ENCODE results near the gene ACSS1.

ACSS1 gene

GRCh38 chr20:25097498-25097897 is 39.6 kb upstream of the ACSS1 start:
- H2AFZ ChIP-seq (ENCODE audit: insufficient read depth, low read length, poor library complexity): no peak overlapping the region
- H4K8ac ChIP-seq (ENCODE audit: low read depth, low read length): no peak overlapping the region
- H3K4me1 ChIP-seq (ENCODE audit: control insufficient read depth in 1 of 2, insufficient read depth in 2 of 2, low read length in 2 of 2): no peaks in the 10 kb centered on the region
- H3K36me3 ChIP-seq (ENCODE audit: control insufficient read depth in 1 of 2, insufficient read depth in 2 of 2, low read length in 2 of 2): no peaks in the 10 kb centered on the region
- H3K18ac ChIP-seq (ENCODE audit: low read length): no peak overlapping the region
- WGBS (ENCODE audit: extremely low coverage, insufficient coverage, insufficient read length): no CpG with 5 or more reads among the region's 2 CpGs
- H3K4ac ChIP-seq (ENCODE audit: low read depth, low read length): no peak overlapping the region
- H2BK120ac ChIP-seq (ENCODE audit: insufficient read depth, low read length, poor library complexity): no peak overlapping the region
- H3K27ac ChIP-seq (ENCODE audit: low read depth, low read length): no peak overlapping the region
- H2BK5ac ChIP-seq (ENCODE audit: low read depth, low read length, poor library complexity): no peak overlapping the region
- no peak overlapping the region for H2BK12ac ChIP-seq (ENCODE audit: low read length)
- H4K12ac ChIP-seq (ENCODE audit: low read depth, low read length): no peak overlapping the region
- no peaks in the 10 kb centered on the region for H3K27me3 ChIP-seq (ENCODE audit: insufficient read depth, low read length)
- H4K91ac ChIP-seq (ENCODE audit: low read depth, low read length): no peak overlapping the region
- no peaks in the 10 kb centered on the region for H3K9me3 ChIP-seq (ENCODE audit: insufficient read depth, low read depth, low read length)
- no peak overlapping the region for H3K23ac ChIP-seq (ENCODE audit: low read length)
- H3K14ac ChIP-seq (ENCODE audit: low read length): no peak overlapping the region
- H3K79me1 ChIP-seq (ENCODE audit: low read length): no peaks in the 10 kb centered on the region
- H3K79me2 ChIP-seq (ENCODE audit: control insufficient read depth, insufficient read depth, low read length, poor library complexity): no peaks in the 10 kb centered on the region
- no peak overlapping the region for H3K4me2 ChIP-seq (ENCODE audit: low read length)
- H2AK5ac ChIP-seq (ENCODE audit: low read length): no peak overlapping the region
- DNase-seq: no peak
- no peak overlapping the region for H3K9ac ChIP-seq (ENCODE audit: low read length)
- no peak overlapping the region for H3K4me3 ChIP-seq (ENCODE audit: low read depth, low read length)

GRCh38 chr20:25090492-25091429 is 32.8 kb upstream of the ACSS1 start:
- WGBS (ENCODE audit: extremely low coverage, insufficient coverage, insufficient read length): no CpG with 5 or more reads among the region's 14 CpGs
- Histone ChIP-seq H2BK5ac (ENCODE audit: low read depth, low read length, poor library complexity) (no peak overlapping the region), H3K36me3 (ENCODE audit: control insufficient read depth in 1 of 2, insufficient read depth in 2 of 2, low read length in 2 of 2) (no peaks in the 10 kb centered on the region), H3K27ac (ENCODE audit: low read depth, low read length) (no peak overlapping the region), H3K4me1 (ENCODE audit: control insufficient read depth in 1 of 2, insufficient read depth in 2 of 2, low read length in 2 of 2) (no peaks in the 10 kb centered on the region), H4K8ac (ENCODE audit: low read depth, low read length) (no peak overlapping the region), H2BK12ac (ENCODE audit: low read length) (no peak overlapping the region), H3K23ac (ENCODE audit: low read length) (no peak overlapping the region), H2BK120ac (ENCODE audit: insufficient read depth, low read length, poor library complexity) (no peak overlapping the region), H3K9me3 (ENCODE audit: insufficient read depth, low read depth, low read length) (peaks cover 4% of the 10 kb centered on the region), H4K91ac (ENCODE audit: low read depth, low read length) (no peak overlapping the region), H3K4me2 (ENCODE audit: low read length) (no peak overlapping the region), H3K4ac (ENCODE audit: low read depth, low read length) (no peak overlapping the region), H2AFZ (ENCODE audit: insufficient read depth, low read length, poor library complexity) (no peak overlapping the region), H3K79me1 (ENCODE audit: low read length) (no peaks in the 10 kb centered on the region), H2AK5ac (ENCODE audit: low read length) (no peak overlapping the region), H3K4me3 (ENCODE audit: low read depth, low read length) (no peak overlapping the region), H3K27me3 (ENCODE audit: insufficient read depth, low read length) (peaks cover 6% of the 10 kb centered on the region), H4K12ac (ENCODE audit: low read depth, low read length) (no peak overlapping the region), H3K14ac (ENCODE audit: low read length) (no peak overlapping the region), H3K9ac (ENCODE audit: low read length) (no peak overlapping the region), H3K18ac (ENCODE audit: low read length) (no peak overlapping the region), H3K79me2 (ENCODE audit: control insufficient read depth, insufficient read depth, low read length, poor library complexity) (no peaks in the 10 kb centered on the region)
- no peak for DNase-seq

GRCh38 chr20:25089662-25090061 is 31.7 kb upstream of the ACSS1 start:
- no peak overlapping the region for H3K4ac ChIP-seq (ENCODE audit: low read depth, low read length)
- no peak overlapping the region for H2AFZ ChIP-seq (ENCODE audit: insufficient read depth, low read length, poor library complexity)
- no peaks in the 10 kb centered on the region for H3K79me2 ChIP-seq (ENCODE audit: control insufficient read depth, insufficient read depth, low read length, poor library complexity)
- H3K23ac ChIP-seq (ENCODE audit: low read length): no peak overlapping the region
- no peak overlapping the region for H2BK12ac ChIP-seq (ENCODE audit: low read length)
- no peak overlapping the region for H4K8ac ChIP-seq (ENCODE audit: low read depth, low read length)
- H2BK120ac ChIP-seq (ENCODE audit: insufficient read depth, low read length, poor library complexity): no peak overlapping the region
- H2AK5ac ChIP-seq (ENCODE audit: low read length): no peak overlapping the region
- DNase-seq: no peak
- peaks cover 10% of the 10 kb centered on the region for H3K9me3 ChIP-seq (ENCODE audit: insufficient read depth, low read depth, low read length)
- H3K18ac ChIP-seq (ENCODE audit: low read length): no peak overlapping the region
- no peak overlapping the region for H3K4me2 ChIP-seq (ENCODE audit: low read length)
- no peak overlapping the region for H2BK5ac ChIP-seq (ENCODE audit: low read depth, low read length, poor library complexity)
- no peak overlapping the region for H3K27ac ChIP-seq (ENCODE audit: low read depth, low read length)
- H3K27me3 ChIP-seq (ENCODE audit: insufficient read depth, low read length): peaks cover 17% of the 10 kb centered on the region
- no peak overlapping the region for H4K91ac ChIP-seq (ENCODE audit: low read depth, low read length)
- no peaks in the 10 kb centered on the region for H3K79me1 ChIP-seq (ENCODE audit: low read length)
- H3K9ac ChIP-seq (ENCODE audit: low read length): no peak overlapping the region
- H3K4me3 ChIP-seq (ENCODE audit: low read depth, low read length): no peak overlapping the region
- H4K12ac ChIP-seq (ENCODE audit: low read depth, low read length): no peak overlapping the region
- H3K36me3 ChIP-seq (ENCODE audit: control insufficient read depth in 1 of 2, insufficient read depth in 2 of 2, low read length in 2 of 2): no peaks in the 10 kb centered on the region
- no CpG with 5 or more reads among the region's 12 CpGs for WGBS (ENCODE audit: extremely low coverage, insufficient coverage, insufficient read length)
- no peak overlapping the region for H3K14ac ChIP-seq (ENCODE audit: low read length)
- H3K4me1 ChIP-seq (ENCODE audit: control insufficient read depth in 1 of 2, insufficient read depth in 2 of 2, low read length in 2 of 2): no peaks in the 10 kb centered on the region

- Histone ChIP-seq H3K79me1 (ENCODE audit: low read length) (no peaks in the 10 kb centered on the region), H3K4me3 (ENCODE audit: low read depth, low read length) (no peak overlapping the region), H3K27ac (ENCODE audit: low read depth, low read length) (no peak overlapping the region), H3K36me3 (ENCODE audit: control insufficient read depth in 1 of 2, insufficient read depth in 2 of 2, low read length in 2 of 2) (no peaks in the 10 kb centered on the region), H2BK120ac (ENCODE audit: insufficient read depth, low read length, poor library complexity) (no peak overlapping the region), H3K4ac (ENCODE audit: low read depth, low read length) (no peak overlapping the region), H4K8ac (ENCODE audit: low read depth, low read length) (no peak overlapping the region), H3K9ac (ENCODE audit: low read length) (no peak overlapping the region), H2AK5ac (ENCODE audit: low read length) (no peak overlapping the region), H3K4me2 (ENCODE audit: low read length) (no peak overlapping the region), H3K14ac (ENCODE audit: low read length) (no peak overlapping the region), H3K23ac (ENCODE audit: low read length) (no peak overlapping the region), H3K9me3 (ENCODE audit: insufficient read depth, low read depth, low read length) (peaks cover 13% of the 10 kb centered on the region), H2BK5ac (ENCODE audit: low read depth, low read length, poor library complexity) (no peak overlapping the region), H4K91ac (ENCODE audit: low read depth, low read length) (no peak overlapping the region), H3K79me2 (ENCODE audit: control insufficient read depth, insufficient read depth, low read length, poor library complexity) (no peaks in the 10 kb centered on the region), H4K12ac (ENCODE audit: low read depth, low read length) (no peak overlapping the region), H3K4me1 (ENCODE audit: control insufficient read depth in 1 of 2, insufficient read depth in 2 of 2, low read length in 2 of 2) (no peaks in the 10 kb centered on the region), H3K27me3 (ENCODE audit: insufficient read depth, low read length) (peaks cover 23% of the 10 kb centered on the region), H2AFZ (ENCODE audit: insufficient read depth, low read length, poor library complexity) (no peak overlapping the region), H3K18ac (ENCODE audit: low read length) (no peak overlapping the region), H2BK12ac (ENCODE audit: low read length) (no peak overlapping the region)
- DNase-seq: no peak
Observed at GRCh38 chr20:25089096-25089495, 31.2 kb upstream of the ACSS1 start.
